Stimulated activated CD4-positive, alpha-beta T cell treated with anti-CD3 and anti-CD28 coated beads, Interleukin-4, amount 100 ng/mL, for 4 hours (primary cell): ENCODE results near the gene A3GALT2.
"Not testable (repeated sequence)": the region's sequence is repeated elsewhere in the genome, so short reads cannot be mapped to it uniquely, and the experiment has no call there.

ENCODE experiments used
- DNase-seq, 2 experiments: peaks; one replicate each; pipeline ENCODE4 v3.0.0-alpha.2; 2020

Gene A3GALT2

DNA sequence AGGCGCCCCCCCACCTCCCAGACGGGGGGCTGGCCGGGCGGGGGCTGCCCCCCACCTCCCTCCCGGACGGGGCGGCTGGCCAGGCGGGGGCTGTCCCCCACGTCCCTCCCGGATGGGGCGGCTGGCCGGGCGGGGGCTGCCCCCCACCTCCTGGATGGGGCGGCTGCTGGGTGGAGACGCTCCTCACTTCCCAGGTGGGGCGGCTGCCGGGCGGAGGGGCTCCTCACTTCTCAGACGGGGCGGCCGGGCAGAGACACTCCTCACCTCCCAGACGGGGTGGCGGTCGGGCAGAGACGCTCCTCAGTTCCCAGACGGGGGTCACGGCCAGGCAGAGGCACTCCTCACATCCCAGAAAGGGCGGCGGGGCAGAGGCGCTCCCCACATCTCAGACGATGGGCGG lies 11.5 kb downstream of the A3GALT2 start:
- not testable (repeated sequence) for DNase-seq

DNA sequence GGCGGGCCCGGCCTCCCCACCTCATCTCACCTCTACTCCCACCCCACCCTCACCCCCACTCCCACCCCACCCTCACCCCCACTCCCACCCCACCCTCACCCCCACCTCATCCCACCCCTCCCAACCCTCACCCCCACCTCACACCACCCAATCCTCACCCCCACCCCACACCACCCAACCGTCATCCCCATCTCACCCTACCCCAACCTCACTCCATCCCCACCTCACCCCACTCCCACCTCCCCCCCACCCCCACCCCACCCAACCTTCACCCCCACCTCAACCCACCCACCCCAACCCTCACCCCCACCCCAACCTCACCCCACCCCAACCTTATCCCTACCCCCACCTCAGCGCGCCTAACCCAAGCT lies 13.4 kb downstream of the A3GALT2 start:
- DNase-seq, result no peak

DNA sequence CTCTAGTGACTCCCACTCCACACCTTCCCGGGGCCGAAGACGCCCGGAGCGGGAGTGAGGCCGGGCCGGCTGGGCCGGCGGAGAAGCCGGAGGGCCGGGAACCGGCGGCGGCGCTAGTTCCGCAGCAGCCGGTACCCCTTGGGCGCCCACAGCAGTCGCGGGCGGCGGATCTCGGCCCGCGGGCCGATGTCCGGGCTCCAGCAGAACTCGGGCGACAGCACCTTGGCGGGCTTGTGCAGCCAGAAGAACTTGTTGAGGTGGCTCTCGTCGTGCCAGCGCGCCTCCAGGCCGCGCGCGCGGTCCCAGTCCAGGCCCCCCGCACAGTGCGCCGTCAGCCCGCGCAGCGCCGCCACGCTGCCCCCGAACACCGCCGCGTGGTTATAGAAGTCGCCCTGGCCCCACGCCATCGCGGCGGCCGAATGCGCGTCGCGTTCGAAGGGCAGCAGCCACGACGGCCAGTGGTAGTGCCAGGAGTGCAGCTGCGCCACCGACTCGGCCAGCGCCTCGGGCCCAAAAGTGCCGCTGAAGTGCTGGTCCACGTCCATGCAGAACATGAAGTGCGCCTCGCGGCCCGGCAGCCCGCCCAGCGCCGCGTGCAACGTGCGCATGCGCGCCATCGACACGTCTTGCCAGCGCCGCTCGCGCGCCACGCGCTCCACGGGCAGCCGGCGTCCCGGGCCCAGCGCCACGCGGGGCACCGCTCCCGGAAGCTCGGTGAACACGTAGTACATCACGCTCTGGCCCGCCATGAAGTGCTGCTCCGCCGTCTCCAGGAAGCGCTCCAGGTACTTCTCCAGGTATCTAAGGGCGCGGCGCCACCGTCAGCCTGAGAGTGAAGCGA lies 14.0 kb downstream of the A3GALT2 start:
- DNase-seq, result peak in 1 of 2 experiments; percentile 5

DNA sequence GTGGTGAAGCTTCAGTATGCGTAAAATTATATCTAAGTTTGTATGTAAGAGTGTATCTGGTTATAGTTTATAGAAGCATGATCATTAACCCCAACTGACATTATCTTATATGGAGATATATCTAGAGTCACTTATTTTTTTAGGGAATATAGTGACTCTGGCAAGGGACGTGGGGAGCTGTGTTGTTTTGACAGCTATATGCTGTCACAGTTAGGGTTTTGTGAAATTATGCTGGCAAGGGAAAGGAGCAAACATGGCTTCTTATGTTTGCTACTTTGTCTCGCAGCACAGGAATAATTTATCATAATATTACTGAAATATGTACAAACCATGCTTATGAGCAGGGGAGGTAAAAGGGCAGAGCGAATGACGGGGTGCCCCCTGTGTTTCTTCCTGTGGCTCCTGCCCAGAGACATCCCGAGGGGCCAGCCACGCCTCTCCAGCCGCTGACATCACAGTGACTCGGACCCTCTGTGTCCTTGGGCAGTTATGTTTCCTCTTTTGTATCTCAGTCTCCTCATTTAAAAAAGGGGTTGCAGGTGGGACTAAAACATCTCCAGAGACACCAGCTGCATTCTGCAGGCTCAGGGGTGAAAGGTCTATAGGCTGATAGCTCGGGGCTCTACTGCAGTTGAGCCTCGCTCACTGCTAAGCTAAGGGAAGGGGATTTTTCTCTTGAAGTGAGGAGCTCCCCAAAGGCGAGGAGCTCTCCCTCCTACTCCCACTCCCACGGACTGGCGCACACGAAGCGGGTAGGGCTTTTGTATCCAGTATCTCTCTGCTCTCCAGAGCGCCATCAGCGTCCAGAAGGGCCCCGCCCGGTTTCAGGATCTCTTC lies 14.9 kb downstream of the A3GALT2 start:
- DNase-seq, result no peak

DNA sequence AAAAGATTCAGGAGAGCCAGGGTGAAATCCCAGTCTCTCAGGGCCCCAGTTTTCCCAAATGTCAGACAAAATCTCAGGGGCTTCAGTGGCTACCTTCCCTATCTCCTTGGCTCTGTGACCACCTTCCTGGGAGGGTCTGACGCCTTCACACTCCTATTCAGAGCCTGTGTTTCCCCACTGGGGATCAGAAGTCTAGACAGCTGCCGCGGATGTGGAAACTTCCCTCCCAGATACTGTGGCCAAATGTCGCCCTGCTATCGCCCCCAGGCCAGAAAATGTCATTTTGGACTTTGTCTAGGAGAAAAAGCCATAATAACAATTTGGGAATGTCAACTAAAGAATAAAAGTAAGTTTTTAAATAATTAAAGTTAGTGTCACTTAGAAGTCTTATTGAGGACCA lies 15.9 kb downstream of the A3GALT2 start:
- DNase-seq, result no peak

DNA sequence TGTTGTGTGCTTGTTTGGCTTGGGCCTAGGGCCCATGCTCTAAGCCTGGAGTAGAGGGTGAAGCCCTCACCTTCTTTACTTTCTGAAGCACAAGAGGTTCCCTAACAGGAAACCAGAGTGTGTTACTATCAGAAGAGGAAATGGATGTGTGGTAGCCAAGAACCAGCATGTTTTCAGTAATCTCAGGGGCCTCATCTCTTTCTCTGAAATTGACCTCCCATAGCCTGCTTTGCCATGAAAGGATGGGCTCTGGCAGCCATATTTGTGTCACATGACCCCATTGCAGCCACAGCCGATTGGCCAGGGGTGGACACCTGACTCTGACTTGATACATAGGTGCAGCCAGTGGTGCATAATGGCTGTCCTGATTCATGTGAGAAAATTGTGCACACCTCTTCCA lies 18.6 kb downstream of the A3GALT2 start:
- no peak for DNase-seq

DNA sequence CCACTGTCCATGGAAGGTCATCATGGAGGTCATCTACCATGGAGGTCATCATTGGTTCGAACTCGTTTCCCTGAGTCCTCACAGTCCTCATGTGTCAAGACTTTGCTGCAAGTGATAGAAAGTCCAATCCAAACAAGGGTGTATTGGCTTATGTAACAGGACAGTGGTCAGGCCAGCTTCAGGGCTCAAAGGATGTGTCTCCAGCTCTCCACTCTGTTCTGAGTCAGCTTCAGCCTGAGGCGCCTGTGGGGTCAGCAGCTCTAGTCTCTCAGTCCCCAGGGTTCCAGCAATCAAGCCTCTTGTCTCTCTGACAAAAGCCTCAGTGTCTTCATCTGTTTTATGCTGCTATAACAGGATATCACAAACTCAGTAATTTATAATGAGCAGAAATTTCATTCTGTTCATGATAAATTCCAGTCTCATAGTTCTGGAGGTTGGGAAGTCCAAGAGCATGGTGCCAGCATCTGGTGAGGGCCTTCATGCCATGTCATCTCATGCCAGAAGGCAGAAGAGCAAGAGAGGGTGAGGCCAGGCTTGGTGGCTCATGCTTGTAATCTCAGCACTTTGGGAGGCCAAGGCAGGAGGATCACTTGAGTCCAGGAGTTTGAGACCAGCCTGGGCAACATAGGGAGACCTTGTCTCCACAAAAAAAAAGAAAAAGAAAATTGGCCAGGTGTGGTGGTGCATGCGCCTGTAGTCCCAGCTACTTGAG lies 19.5 kb downstream of the A3GALT2 start:
- no peak for DNase-seq

DNA sequence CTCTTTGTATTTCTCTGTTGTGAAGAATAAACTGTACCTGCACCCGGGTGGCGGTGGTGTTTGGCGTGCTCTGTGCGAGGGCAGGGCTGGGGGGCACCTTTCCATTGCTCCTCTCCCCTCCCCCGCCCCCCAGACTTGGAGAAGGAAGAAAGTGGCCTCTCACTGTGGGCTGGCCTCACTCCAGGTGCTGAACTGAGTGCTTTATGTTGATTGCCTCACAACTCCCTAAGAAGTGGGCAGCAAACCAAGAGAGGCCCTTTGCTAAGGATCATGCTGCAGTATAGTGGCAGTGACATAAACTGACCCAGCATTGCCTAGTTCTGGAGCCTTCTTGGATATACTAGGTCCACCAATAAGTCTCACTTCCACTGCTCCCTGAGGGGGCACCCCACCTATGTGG lies 20.2 kb downstream of the A3GALT2 start:
- no peak for DNase-seq

DNA sequence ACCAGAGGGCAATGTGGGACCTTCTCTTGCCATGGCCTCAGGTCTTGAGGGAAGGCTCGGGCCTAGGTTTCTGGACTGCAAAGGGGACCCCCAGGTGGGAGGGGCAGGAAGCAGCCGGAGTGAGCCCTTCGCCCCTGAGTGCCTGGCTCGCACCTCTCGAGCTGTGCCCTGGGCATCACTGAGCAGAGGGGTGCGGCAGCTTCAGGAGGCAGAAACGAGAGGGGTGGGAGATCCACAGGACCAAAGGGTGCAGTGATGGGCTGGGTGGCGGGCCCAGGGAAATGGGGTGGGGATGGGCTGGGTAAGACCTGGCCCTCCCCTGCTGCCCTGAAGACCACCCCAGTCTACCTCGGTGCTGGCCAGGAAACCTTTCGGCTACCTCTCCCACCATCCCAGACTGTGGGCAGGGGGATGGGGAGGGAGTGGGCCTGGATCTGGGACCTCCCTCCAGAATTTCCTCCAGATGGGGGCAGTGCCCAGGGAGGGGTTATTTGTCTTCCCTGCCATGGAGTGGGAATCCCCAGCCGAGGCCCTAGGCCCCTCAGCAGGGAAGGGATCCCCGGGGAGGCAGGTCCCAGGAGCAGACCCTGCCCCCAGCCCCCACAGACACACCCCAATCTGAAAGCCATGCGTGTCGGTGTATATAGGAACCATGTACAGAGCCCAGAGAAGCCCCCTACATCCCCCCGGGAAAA lies 21.3 kb downstream of the A3GALT2 start:
- no peak for DNase-seq

DNA sequence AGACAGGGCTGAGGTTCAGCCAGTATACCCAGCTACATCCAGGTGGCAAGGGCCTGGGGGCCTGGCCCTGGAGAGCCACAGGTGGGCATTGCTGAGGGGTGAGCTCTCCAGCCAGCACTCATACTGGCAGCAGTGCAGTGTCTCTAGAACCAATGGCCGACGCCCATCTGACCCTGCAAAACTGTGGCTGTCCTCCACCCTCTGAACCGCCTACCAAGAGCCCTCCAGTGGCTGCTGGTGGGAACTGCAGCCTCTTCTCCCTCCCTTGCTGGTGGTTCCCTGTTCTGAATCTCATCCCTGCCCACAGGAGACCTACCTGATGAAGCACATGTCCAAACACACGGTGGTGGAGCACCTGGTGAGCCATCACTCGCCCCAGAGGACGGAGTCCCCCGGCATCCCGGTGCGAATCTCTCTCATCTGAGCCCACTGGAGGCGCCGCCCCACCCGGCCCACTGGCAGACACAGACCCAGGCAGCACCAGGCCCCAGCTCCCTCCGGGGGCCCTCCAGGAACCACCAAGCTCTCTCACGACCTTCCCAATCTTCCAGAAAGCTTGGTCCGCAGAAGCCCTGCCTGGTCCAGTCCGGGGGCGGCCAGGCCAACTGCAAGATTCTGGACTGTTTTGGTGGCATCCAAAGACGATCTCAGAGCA lies 22.1 kb downstream of the A3GALT2 start:
- DNase-seq, result peak; percentile 34 to 48

DNA sequence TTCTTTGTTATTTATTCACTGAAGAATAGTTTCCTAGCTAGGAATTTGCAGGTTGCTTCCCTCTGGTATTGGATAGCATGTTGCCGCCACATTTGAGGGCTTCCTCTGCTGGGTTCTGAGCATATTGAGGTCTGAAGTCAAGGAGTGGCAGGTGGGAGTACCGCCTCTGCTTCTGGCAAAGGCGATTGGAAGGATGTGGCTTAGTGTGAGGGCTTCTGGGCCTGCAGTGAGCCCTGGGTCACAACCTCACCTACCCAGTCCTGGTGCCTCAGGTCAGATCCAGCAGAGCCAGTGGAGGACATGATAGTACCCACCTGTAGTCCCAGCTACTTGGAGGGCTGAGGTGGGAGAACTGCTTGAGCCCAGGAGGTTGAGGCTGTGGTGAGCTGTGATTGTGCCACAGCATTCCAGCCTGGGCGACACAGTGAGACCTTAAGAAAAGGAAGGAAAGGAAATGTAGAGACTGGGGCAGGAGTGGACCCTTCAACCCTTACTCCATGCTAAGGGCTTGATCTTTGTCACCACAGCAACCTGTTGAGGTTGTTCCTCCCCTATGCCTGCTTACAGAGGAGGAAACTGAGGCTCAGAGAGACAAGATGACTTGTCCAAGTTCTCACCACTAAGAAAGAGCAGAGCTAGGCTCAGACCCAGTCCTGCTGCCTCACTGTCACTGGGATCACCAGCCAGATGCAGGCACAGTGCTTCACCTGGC lies 22.8 kb downstream of the A3GALT2 start:
- no peak for DNase-seq

GRCh38 chr1:33296824-33297223 lies 24.1 kb downstream of the A3GALT2 start:
- DNase-seq, result no peak

GRCh38 chr1:33296082-33296458 lies 24.8 kb downstream of the A3GALT2 start:
- no peak for DNase-seq

DNA sequence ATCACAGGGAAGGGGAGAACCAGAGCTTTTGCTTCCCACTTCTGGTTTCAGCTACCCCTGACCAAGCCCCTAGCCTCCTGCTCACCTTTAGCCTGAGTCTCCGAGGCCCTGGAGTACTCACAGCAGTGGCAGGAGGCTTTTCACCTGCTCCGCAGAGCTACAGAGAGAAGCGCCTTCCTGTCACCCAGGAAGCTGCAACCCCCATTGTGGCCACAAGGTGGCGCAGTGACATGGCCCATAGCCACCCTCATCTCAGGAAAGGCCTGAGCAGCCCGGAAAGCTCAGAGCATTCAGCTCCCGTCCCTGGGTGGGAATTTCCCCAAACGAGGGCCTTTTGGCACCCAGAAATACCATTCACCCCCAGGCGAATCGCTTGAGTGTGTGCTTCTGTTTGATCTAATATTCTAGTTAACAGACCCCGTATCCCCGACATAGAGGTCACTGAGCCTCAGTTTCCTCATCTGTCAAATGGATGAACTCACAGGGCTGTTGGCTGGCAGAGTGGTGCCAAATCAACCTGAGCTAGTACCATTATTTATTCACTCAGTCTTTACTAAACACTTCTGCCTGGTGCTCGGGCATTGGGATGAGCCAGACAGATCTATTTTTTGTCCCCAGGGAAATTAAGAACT lies 25.3 kb downstream of the A3GALT2 start:
- DNase-seq, result peak; percentile 75 to 85

DNA sequence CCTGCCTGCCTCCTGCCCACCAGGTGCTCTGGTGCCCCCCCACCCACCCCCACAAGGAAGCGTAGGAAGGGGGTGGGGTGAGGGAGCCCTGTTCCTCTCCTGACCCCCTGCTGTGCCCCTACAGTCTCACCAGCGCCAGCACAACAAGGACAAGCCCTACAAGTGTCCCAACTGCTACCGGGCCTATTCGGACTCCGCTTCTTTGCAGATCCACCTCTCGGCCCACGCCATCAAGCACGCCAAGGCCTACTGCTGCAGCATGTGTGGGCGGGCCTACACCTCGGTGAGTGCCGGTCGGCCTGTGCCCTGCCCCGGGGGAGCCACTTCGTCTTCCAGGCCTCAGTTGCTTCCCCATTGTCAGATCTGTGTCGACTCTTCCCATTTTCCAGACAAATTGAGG lies 25.9 kb downstream of the A3GALT2 start:
- DNase-seq, result no peak

- DNase-seq, result no peak
Observed at GRCh38 chr1:33294071-33295010, 26.6 kb downstream of the A3GALT2 start.

DNA sequence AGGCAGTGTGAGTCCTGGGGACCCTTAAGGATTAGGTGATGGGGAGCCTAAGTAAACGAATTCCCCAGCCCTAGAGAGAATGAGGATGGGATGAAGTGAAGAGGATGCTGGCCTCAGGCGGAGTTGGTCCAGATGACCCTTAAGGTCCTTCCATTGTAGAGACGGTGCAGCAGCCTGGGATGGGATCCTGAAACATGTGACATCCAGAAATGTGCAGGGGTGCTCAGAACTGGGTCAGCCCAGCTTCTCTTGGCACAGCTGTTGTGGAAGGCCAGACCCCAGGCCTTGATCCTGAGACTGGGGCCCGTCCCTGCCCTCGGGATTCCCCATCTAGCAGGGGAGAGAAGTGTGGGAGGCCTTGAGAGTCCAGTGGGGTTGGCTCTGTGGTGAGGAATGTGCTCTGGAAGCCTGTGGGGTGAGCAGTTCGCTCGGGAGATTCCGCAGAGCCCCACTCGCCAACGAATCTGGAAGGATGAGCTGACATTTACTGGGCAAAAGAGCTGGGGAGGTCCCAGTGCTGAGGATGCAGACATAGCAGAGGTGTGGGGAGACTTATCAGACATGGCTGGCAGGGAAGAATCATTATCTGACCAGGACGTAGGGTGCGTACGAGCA lies 28.1 kb downstream of the A3GALT2 start:
- DNase-seq, result no peak

- not testable (repeated sequence) for DNase-seq
Observed at GRCh38 chr1:33290615-33291014, 30.3 kb downstream of the A3GALT2 start.

DNA sequence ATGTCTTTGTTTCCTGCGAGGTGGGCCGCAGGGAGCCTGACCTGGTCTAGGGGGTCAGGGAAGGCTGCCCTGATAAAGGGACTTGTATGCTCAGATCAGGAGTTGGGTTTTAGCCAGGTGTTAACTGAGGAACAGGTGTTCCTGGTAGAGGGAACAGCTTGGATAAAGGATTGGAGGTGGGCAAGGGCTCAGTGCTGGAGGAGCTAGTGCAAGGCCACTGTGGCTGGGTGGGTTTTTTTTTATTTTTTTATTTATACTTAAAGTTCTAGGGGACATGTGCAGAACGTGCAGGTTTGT lies 31.1 kb downstream of the A3GALT2 start:
- DNase-seq, result no peak
